D721Med (cell line): Measurements from ENCODE around the gene PML.
"Not testable (repeated sequence)": the region's sequence is repeated elsewhere in the genome, so short reads cannot be mapped to it uniquely, and the experiment has no call there.

Experiments
- DNase-seq: peaks from one replicate; pipeline ENCODE4 v3.0.0; 2011; ENCODE audit warnings: low spot score; ENCODE audit not compliant: insufficient read length
- FAIRE-seq: peaks from 2 replicates; lab custom pipeline; 2011; peaks lifted over from hg19 to GRCh38; lab: Jason Lieb, UNC
- CTCF ChIP-seq: IDR thresholded peaks from 2 replicates; pipeline ENCODE4 v1.5.1; 2012; ENCODE audit warnings: mild to moderate bottlenecking, control low read depth; ENCODE audit not compliant: insufficient read depth; ENCODE audit errors: missing control alignments

PML gene

GRCh38 chr15:74060251-74060650 lies 65.7 kb downstream of the PML start:
- DNase-seq (no peak), FAIRE-seq (no peak)
- TF ChIP-seq CTCF, result no peak

DNA sequence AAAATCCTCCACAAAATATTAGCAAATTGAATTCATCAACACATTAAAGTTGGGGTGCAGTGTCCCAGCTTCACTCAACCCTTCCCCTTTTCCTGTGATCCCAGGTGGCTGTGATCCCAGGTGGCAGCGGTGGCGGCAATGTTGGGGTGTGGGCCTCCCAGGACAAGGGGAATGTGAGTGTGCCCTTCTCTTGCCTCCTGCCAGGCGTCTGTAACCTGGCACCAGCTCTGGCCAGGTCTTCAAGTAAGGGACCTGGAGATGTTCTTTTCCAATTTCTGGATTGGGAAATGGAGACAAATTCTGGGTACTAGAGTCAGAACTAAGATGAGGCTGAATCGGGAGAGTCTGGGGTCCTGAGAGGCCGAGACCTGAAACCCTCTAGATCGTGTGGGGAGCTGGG lies 67.7 kb downstream of the PML start:
- FAIRE-seq (no peak), DNase-seq (no peak)
- TF ChIP-seq CTCF, result no peak

DNA sequence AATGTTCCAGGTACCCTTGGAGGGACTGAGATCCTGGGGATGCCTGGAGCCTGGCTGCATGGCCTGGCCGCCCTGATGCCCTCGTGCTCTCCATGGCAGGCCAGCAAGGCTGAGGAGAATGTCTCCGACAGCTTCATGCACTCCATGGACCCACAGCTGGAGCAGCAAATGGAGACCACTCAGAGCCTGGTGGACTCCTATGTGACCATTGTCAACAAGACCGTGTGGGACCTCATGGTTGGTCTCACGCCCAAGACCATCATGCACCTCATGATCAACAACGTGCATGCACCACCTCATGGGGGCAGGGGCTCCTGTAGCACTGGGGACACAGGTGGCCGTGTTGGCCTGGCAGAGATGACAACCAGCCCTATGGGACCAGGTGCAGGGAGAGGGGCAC lies 68.2 kb downstream of the PML start:
- no peak for TF ChIP-seq CTCF
- FAIRE-seq (no peak), DNase-seq (no peak)

GRCh38 chr15:74063425-74064146 lies 69.1 kb downstream of the PML start:
- not testable (repeated sequence) for DNase-seq, FAIRE-seq

- not testable (repeated sequence) for DNase-seq, FAIRE-seq
Measured at GRCh38 chr15:74064183-74064582, 69.7 kb downstream of the PML start.

DNA sequence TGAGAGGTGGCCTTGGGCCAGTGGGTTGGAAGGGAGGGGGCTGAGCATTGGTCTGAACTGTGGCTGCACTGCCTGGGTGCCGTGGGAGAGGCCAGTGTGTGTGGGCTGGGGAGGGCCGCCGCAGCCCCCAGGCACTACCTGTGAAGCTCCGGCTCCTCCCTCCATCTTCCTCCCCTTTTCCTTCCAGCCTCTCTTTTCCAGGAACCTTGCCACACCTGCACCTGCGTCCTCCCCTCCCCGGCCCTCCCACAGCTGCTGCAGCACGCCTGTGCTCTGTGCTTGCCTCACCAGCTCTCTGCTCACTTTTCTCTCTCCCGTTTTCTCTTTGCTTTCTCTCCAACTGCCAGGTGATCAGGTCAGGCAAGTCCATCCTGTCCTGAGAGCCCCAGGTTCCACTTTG lies 70.3 kb downstream of the PML start:
- DNase-seq, FAIRE-seq: not testable (repeated sequence)

DNA sequence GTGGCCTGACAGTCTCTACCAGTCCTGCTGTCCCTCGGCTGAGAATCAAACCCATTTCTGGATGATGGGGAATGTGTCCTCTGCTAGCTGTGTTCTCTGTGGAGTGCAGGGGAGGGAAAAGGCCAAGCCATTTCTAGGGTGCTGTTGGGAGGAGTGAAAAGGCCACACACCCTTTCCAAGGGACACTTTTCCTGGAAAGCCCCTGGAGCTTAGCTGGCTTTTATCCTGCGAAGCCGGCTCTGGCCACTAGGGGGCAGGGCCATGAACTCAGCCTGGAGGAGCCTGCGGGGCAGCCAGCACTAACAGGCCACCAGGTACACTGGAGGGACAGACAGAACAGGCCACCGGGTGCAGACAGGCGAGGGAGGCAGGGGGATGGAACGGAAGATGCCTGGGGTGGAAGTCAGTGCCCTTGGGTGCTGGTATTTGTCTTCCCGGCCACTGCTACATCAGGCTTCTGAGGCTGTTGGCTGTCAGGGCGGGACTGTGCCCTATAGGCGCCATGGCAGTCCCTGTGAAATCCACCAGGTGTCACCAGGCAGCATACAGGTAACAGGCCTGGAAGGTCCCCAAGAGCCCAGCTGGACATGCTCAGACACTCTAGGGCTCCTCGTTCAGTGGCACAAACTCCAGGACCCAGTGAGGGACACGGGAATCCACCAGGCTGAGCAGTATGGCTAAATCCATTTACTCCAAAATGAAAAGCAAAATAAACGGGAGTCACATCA lies 71.3 kb downstream of the PML start:
- TF ChIP-seq CTCF, result peak; percentile 22
- FAIRE-seq, DNase-seq: not testable (repeated sequence)

DNA sequence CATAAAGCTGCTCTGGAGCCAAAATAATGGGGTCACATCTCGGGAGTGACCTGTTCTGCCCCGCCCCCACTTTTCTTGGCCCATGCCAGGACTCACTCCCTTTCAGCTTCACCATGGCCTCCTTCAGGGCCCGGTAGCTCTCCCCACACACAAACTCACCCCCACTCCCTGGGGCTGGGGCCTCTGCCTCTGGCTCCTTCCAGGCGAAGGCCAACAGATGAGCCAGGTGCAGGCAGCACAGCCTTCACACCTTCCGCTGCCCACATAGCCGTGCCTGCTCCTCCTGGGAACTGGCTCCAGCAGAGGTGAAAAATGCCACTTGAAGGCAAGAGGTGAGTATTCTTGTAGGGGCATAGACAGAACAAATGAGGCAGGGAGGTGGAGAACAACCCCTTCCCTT lies 77.1 kb downstream of the PML start:
- DNase-seq, FAIRE-seq: not testable (repeated sequence)

DNA sequence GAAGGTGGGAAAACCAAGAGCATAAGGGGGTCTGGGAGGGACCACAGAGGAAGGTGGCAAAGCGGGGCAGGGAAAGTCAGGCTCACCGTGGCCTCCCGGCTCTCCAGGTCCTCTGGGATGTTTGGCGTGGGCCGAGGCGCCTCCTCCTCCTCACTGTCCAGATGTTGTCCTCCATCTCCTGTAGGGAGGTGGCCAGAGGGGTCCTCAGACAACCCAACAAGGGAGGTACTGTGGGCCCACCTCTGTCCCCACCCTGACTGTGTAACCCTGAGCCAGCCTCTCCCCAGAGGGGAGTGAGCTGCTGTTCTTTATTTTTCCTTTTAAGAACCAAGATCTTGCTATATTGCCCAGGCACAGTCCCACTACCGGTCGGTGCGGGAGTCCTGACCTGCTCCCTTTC lies 77.6 kb downstream of the PML start:
- not testable (repeated sequence) for FAIRE-seq, DNase-seq
